HG02938 (cell line): ENCODE results near the gene SLC25A42.
A peak's percentile ranks its signal among the peaks of the same experiment; 100 is the strongest.
"Not testable (repeated sequence)": the region's sequence is repeated elsewhere in the genome, so short reads cannot be mapped to it uniquely, and the experiment has no call there.

ENCODE experiments used
- ATAC-seq: cut with Tn5 transposase; IDR thresholded peaks from one replicate; pipeline ENCODE4 v1.9.1; 2021; ENCODE audit warnings: mild to moderate bottlenecking, moderate library complexity; ENCODE audit not compliant: unreplicated experiment

Gene SLC25A42

GRCh38 chr19:19131989-19132388 is 68.2 kb downstream of the SLC25A42 start:
- ATAC-seq: no peak

DNA sequence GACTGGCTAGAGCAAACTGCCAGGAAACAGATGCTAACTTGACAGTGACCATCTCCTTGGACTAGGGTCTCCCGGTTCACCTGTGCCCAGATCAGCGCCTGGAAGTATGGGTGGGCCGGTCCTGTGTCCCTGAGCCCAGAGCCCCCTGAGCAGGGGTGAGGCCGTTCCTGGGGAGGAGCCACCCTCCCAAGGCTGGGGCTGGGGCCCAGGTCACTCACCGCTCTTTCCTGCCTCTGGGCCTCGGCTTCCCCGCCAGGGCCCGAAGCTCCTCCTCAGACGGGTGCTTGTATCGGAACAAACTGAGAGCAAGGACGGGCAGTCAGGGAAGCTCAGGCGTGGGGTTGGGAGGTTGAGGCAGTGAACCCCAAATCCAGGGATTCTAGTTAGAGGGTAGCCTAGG is 69.1 kb downstream of the SLC25A42 start:
- ATAC-seq: no peak

- no peak for ATAC-seq
These were observed 70.2 kb downstream of the SLC25A42 start for GRCh38 chr19:19133985-19134384.

DNA sequence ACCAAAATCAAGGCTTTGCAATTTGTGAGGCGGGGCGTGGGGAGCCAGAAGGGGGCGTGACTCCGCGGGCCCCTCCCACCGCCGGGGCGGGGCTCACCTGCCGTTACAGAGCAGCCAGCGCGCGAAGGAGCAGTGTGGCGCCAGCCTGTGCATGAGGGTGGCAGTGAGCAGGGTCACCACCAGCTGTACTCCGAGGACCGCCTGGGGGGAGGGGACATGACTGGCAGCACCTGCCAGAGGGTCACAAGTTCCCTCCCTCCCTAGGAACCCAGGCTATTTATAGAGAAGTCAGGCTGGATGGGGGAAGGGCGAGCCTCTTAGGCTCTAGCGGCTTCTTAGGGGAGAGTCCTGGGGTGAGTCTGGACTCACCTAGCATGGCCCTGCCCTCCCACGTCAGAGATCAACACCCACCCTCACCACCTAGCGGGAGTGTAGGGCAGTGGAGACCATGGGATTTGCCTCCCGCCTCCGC is 70.9 kb downstream of the SLC25A42 start:
- no peak for ATAC-seq

- ATAC-seq: not testable (repeated sequence)
These were observed 71.9 kb downstream of the SLC25A42 start for GRCh38 chr19:19135713-19136112.

DNA sequence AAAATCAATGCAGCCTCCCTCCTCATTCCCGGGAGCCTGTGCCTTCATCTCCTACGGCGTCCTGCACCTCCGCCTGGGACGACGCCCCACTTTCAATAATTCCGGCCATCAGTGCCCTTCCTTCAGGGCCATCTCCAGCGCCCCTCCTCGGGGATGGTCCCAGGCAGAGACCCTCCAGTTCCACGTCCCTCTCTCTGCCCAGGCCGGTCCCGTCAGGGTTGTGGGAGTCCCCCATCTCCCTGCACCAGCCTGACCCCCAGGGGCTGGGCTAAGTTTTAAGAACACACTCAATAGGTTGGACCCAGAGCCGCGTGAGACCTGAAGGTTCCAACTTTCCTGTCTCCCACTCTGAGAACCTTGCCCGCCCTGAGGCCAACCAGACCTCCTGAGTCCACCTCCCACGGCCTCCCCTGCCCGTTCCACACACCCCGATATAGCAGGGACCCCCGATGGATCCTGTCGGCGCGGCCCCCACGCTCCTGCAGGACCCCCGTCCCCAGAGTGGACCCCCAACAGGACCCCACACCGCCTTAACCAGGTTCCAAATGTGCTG is 73.8 kb downstream of the SLC25A42 start:
- no peak for ATAC-seq

DNA sequence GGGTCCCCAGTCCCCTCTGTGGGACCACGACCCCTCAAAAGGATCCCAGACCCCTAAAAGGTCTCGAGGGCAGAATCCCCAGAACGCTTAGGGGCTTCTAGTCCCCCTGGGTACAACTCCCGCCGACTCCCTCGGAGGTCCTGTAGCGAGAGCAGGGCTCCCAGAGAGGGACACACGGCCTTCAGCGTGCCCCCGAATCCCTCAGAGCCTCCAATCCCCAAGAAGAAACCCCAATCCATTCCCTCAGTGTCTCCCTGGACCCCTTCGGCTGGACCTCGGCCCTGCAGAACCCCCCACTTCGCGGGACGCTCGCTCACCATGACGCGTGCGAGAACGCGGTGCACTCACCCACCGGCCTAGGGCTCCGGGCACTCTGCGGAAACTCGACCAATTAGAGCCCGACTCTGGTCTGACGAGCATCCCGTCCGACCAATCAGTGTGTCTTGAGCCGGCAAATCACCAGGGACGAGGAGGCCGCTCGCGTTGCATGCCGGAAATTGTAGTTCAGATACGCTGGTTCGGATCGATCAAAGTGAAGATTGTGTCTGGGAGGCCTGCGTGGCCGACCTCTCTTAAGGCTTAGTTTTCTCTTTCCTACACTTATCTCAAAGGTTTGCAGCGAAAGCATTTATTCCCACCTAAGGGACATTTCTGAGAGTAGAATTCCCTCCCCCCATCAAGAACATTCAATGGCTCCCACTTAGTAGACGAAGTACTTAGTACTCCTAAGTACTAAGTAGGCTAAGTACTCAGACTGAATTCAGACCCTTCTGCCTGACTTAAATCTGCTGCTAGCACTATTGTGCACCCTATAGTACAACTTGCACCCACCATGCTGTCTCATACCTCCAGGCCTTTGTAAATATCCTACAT is 74.6 kb downstream of the SLC25A42 start, which contains the start of gene TMEM161A:
TMEM161A (minus strand) TSS at position 370 of the 873 bp plus-strand sequence; CDS start at position 320, 50 bp downstream.
- peak; percentile 97 for ATAC-seq

- no peak for ATAC-seq
These were observed 76.1 kb downstream of the SLC25A42 start for GRCh38 chr19:19139876-19140229.

- no peak for ATAC-seq
These were observed 76.7 kb downstream of the SLC25A42 start for GRCh38 chr19:19140476-19140875.

DNA sequence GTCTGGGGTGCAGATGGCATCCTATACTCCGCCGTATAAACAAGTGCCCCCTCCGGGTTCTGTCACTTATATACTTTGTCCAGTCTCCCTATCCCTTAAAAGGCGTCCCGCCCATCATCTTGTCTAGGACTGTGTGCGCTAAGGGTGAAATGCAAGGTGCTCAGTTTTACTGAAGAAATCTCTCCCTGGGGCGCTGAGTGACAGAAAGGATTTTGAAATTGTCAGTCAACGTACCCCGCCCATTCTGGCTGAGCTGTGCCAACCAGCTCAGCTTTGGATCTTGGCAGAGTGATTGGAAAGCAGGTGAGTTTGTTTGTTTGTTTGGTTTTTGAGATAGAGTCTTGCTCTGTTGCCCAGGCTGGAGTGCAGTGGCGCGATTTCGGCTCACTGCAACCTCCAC is 78.6 kb downstream of the SLC25A42 start:
- ATAC-seq: no peak

DNA sequence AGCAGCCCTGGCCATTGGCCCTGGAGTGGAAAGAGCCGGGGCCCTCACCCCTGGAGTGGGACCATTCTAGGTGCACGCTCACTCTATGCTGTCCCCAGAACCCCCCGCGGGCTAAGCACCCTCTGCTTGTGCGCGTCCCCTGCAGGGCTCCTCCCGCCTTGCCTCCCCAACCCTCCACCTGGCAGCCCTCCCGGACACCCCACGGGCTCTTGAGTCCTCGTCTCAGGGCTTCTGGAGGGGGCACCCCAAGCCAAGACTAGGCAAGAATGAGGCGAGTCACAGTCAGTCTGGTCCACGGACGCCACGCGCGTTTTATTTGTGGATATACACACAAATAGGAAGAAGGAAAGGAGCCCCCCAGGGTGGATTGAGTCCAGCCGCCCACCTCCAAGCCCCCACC is 81.5 kb downstream of the SLC25A42 start:
- no peak for ATAC-seq

GRCh38 chr19:19145684-19146608 is 82.2 kb downstream of the SLC25A42 start:
- no peak for ATAC-seq

DNA sequence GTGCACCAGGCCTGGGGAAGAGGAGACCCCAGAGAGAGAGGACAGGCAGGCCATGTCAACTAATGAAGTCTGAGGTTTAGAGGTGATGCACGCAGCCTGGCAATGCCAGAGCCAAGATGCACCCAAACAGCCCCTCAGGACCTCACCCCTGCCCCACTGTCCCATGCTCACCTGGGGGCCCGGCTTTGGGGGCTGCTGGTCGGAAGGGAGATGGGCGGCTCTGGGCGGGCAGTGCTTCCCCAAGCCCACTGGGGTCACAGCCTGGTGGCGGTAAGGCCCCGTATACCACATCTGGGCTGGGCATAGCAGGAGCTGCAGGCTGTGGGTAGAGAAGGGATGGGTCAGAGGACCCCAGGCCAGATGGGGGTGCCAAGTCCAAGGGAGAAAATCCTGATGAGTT is 83.1 kb downstream of the SLC25A42 start:
- ATAC-seq: no peak

GRCh38 chr19:19147344-19147743 is 83.5 kb downstream of the SLC25A42 start:
- ATAC-seq: no peak

GRCh38 chr19:19148504-19148903 is 84.7 kb downstream of the SLC25A42 start:
- ATAC-seq: not testable (repeated sequence)

DNA sequence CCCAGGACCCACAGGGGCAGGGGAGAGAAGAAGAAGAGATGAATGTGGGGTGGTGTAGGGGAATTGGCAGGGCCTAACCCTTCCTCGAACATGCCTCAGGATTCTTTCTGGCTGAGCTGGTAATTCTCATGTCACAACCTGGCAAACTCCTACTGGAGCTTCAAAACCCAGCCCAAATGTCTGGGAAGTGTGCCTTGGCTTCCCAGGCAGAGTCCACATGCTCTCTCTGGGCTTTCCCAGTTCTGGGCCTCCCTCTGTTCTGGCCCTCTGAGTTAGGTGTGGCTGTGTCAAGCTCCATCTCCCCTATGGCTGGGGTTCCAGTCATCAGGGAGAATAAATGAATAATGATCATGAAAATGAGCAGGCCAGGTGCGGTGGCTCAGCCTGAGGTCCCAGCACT is 85.6 kb downstream of the SLC25A42 start:
- ATAC-seq: no peak

- ATAC-seq: no peak
These were observed 87.6 kb downstream of the SLC25A42 start for GRCh38 chr19:19151418-19151817.

DNA sequence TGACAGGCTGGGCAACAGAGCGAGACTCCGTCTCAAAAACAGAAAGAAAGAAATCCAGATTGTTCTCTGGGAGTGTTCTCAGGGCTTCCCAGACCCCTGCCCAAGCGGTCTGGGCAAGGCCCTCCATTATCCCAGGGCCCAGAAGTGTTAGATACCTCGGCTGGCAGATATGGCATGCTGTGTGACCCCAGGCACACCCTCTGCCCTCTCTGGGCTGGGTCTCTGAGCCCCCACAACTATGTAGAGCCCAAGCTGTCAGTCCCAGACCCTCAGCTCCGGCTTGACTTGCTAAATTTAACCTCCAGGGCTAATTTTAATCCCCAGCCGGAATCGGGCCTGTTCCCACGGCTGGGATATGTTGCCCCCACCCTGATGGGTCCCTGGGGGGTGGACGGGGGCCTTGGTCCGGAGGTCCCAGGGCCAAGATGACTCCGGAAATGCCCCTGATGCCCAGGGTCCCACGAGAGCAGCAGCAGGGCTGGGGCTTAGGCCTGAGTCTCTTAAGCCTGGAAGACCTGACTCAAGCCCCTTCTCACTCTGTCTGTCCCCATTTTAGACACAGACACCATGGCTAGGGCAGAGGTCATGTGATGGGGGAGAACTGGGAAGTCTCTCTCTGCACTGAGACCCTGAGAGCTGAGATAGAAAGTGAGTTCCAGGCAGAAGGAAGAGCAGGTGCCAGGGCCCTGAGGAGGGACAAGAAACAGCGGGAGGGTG is 89.0 kb downstream of the SLC25A42 start:
- ATAC-seq: no peak

DNA sequence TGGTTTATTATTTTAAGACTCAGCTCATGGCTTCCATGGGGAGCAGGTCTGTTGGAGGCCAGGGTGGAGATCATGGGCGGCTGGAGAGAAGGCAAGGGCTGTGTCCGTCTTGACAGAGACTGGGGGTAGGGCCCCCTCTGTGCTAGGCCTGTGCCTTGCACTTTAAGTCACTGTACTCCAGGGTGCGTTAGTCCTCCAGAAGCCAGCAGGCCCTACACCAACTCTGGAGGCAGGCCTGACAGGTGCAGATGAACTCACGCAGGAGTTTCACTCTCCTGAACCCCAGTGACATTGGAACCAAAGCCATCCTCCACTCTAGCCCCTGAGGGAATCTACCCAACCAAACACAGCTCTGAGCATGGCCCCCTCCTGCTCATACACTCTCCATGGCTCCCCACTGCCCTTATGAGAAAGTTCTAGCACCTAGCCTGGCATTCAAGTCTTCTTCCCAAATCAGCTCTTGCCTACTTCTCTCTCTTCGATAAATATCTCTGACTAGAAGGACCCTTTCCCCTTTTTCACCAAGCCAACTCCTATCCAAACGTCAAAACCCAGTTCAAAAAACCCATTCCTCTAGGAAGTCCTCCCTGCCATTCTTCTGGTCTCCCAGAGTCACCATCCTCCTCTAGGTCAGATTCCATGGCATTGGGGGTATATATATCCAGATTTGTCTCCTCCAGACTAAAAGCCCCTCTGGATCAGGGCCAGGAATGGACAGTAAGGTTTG is 91.1 kb downstream of the SLC25A42 start:
- no peak for ATAC-seq
